DND-41 (cell line): ENCODE results near the gene TMEM59L.

ENCODE experiments used
- ATAC-seq: fragments of 200-7000 bp; cut with Tn5 transposase; 3 replicates; pipeline ENCODE4 v1.9.1; 2021; ENCODE audit warnings: low read depth; ENCODE audit not compliant: insufficient read depth
- DNase-seq: peaks from one replicate; pipeline ENCODE4 v3.0.0-alpha.2; 2020
- H2AFZ ChIP-seq: 2 replicates; pipeline ENCODE4 v1.6.0; 2012; ENCODE audit warnings: low read depth, low read length
- H3K27ac ChIP-seq: 2 replicates; pipeline ENCODE4 v1.5.1; 2012; ENCODE audit warnings: low read length, inconsistent platforms
- H3K27me3 ChIP-seq: fragments of 200-600 bp; sonication (generic); 2 replicates; pipeline ENCODE4 v1.6.0; 2012; ENCODE audit warnings: low read length, mild to moderate bottlenecking, inconsistent platforms; ENCODE audit not compliant: insufficient read depth, poor library complexity
- H3K36me3 ChIP-seq: 2 replicates; pipeline ENCODE4 v1.5.1; 2012; ENCODE audit warnings: low read length, inconsistent platforms; ENCODE audit not compliant: insufficient read depth
- H3K4me1 ChIP-seq: 2 replicates; pipeline ENCODE4 v1.5.1; 2012; ENCODE audit warnings: mild to moderate bottlenecking, low read length; ENCODE audit not compliant: insufficient read depth
- H3K4me2 ChIP-seq: 2 replicates; pipeline ENCODE4 v1.6.0; 2012; ENCODE audit warnings: mild to moderate bottlenecking, moderate library complexity, low read length, inconsistent platforms; ENCODE audit not compliant: insufficient read depth
- H3K4me3 ChIP-seq, 2 experiments: fragments of 200-600 bp in 1 of 2; shearing (Covaris generic) in 1 of 2; 2 replicates each; pipeline ENCODE4 v1.5.1; 2012 to 2016; ENCODE audit warnings: inconsistent platforms in 2 of 2, low read length in 2 of 2, mild to moderate bottlenecking in 2 of 2, low read depth in 1 of 2, moderate library complexity in 1 of 2
- H3K79me2 ChIP-seq: 2 replicates; pipeline ENCODE4 v1.6.0; 2012; ENCODE audit warnings: low read length, inconsistent platforms; ENCODE audit not compliant: insufficient read depth
- H3K9ac ChIP-seq: 2 replicates; pipeline ENCODE4 v1.6.0; 2012; ENCODE audit warnings: low read depth, mild to moderate bottlenecking, inconsistent platforms, low read length, moderate library complexity
- H3K9me3 ChIP-seq: 2 replicates; pipeline ENCODE4 v1.5.1; 2012; ENCODE audit warnings: low read length, moderate library complexity, mild to moderate bottlenecking, inconsistent platforms; ENCODE audit not compliant: insufficient read depth, severe bottlenecking
- H4K20me1 ChIP-seq: 2 replicates; pipeline ENCODE4 v1.6.0; 2012; ENCODE audit warnings: low read length; ENCODE audit not compliant: insufficient read depth
- EZH2 ChIP-seq: IDR thresholded peaks from 3 replicates; pipeline ENCODE4 v1.6.1; 2012; ENCODE audit warnings: borderline replicate concordance, low read depth, mild to moderate bottlenecking, moderate library complexity, low read length, inconsistent platforms; ENCODE audit not compliant: severe bottlenecking
- TF ChIP-seq, protein P1 (sequence below): IDR thresholded peaks from 2 replicates; pipeline ENCODE4 v1.5.1; 2012; ENCODE audit warnings: borderline replicate concordance, low read length, moderate library complexity, mild to moderate bottlenecking; ENCODE audit not compliant: poor library complexity, severe bottlenecking; ENCODE audit errors: extremely low read depth

TMEM59L gene

DNA sequence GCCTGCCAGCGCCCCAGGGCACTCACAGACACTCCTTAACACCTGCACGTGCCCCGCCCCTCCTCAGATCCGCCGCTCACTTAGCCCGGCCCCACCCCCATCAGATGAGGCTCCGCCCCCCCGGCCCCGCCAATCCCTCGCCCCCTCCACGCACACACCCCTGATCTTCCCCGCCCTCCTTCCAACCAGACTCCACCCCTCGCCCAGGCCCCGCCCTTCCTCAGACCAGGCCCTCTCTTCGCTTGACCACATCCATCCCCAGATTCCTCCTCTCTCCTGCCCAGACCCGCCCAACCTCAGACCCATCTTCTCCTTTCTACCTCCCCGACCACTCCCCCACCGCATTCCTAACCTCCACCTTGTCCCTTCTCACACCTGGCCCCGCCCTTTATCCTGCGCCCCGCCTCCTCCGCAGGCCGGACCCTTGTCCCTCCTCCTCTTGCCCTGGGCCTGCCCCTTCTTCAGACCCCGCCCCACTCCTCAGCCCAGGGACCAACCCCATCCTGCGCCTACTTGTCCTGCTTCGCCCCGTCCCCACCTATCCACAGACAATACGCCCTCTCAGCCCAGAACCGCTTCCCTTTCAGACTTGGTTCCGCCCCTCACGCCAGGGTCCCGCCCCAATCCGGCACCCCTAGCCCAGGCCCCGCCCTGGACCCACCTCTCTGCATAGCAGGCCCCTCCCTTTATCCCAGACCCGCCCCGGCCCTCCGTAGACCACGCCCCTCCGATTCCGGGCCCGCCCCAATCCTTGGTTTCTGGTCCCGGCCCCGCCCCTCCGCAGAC is 23.7 kb downstream of the TMEM59L start:
- H2AFZ ChIP-seq: peak overlapping the region; percentile 89
- H3K4me3 ChIP-seq: peak overlapping the region; percentile 87 to 95; a peak in 3 of 4 replicates
- TF ChIP-seq EZH2: no peak
- TF ChIP-seq, protein P1, sequence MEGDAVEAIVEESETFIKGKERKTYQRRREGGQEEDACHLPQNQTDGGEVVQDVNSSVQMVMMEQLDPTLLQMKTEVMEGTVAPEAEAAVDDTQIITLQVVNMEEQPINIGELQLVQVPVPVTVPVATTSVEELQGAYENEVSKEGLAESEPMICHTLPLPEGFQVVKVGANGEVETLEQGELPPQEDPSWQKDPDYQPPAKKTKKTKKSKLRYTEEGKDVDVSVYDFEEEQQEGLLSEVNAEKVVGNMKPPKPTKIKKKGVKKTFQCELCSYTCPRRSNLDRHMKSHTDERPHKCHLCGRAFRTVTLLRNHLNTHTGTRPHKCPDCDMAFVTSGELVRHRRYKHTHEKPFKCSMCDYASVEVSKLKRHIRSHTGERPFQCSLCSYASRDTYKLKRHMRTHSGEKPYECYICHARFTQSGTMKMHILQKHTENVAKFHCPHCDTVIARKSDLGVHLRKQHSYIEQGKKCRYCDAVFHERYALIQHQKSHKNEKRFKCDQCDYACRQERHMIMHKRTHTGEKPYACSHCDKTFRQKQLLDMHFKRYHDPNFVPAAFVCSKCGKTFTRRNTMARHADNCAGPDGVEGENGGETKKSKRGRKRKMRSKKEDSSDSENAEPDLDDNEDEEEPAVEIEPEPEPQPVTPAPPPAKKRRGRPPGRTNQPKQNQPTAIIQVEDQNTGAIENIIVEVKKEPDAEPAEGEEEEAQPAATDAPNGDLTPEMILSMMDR: no peak
- peaks cover 44% of the 10 kb centered on the region for H3K79me2 ChIP-seq
- DNase-seq (peak; percentile 99), ATAC-seq (peak; percentile 96)
- H3K4me2 ChIP-seq: peak overlapping the region; percentile 97
- peaks cover 3% of the 10 kb centered on the region; the same call in 1 of the 2 replicates for H3K36me3 ChIP-seq
- peak overlapping the region; percentile 93; the same call in 1 of the 2 replicates for H3K9ac ChIP-seq
- H4K20me1 ChIP-seq: peaks cover 13% of the 10 kb centered on the region; the same call in 1 of the 2 replicates
- H3K4me1 ChIP-seq: peaks cover 28% of the 10 kb centered on the region
- H3K27me3 ChIP-seq: no peaks in the 10 kb centered on the region
- no peaks in the 10 kb centered on the region for H3K9me3 ChIP-seq
- peak overlapping the region; percentile 59 for H3K27ac ChIP-seq

DNA sequence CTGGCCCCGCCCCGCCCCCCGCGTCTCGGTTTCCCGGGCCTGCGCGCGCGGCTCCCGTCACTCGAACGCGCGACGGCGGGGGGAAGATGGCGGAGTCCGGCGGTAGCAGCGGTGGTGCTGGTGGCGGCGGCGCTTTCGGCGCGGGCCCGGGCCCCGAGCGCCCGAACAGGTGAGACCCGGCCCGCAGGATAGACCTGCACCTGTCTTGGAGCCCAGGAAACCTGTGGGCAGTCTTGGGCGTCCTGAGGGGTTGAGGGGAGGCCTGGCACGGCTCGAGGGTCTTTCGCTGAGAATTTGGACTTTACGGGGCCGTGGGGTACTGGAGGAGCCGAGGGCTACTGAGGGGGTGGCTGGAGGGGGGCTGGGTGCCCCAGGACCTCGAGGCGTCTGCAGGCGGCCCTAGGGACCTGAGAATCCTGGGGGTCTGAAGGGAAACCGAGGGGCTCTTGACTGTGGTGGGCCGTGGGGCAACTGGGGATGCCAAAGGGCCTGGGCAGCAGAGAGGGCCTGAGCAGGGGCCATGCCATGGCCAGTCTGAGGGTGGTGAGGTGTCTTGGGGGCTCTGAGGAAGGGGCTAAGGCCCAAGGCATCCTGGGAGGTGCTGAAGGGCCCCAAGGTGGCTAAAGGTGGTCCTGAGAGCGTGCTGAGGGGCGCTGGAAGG is 24.4 kb downstream of the TMEM59L start, which contains the start of gene KLHL26:
KLHL26 (plus strand) TSS at position 60 of the 661 bp plus-strand sequence; CDS start at position 87, 27 bp downstream.
- ATAC-seq (no peak), DNase-seq (peak; percentile 13)
- peaks cover 3% of the 10 kb centered on the region; the same call in 1 of the 2 replicates for H3K36me3 ChIP-seq
- no peak for TF ChIP-seq EZH2
- TF ChIP-seq, protein P1: no peak
- peak within 1 kb of the TSS; percentile 93 for H3K9ac ChIP-seq
- H3K4me2 ChIP-seq: peak within 1 kb of the TSS; percentile 97
- H4K20me1 ChIP-seq: peaks cover 16% of the 10 kb centered on the region; the same call in 1 of the 2 replicates
- peak within 1 kb of the TSS; percentile 89 for H2AFZ ChIP-seq
- H3K79me2 ChIP-seq: peaks cover 49% of the 10 kb centered on the region
- peak within 1 kb of the TSS; percentile 87 to 95 for H3K4me3 ChIP-seq
- H3K27me3 ChIP-seq: no peaks in the 10 kb centered on the region
- H3K27ac ChIP-seq: peak within 1 kb of the TSS; percentile 74
- H3K9me3 ChIP-seq: no peaks in the 10 kb centered on the region
- peaks cover 28% of the 10 kb centered on the region for H3K4me1 ChIP-seq

DNA sequence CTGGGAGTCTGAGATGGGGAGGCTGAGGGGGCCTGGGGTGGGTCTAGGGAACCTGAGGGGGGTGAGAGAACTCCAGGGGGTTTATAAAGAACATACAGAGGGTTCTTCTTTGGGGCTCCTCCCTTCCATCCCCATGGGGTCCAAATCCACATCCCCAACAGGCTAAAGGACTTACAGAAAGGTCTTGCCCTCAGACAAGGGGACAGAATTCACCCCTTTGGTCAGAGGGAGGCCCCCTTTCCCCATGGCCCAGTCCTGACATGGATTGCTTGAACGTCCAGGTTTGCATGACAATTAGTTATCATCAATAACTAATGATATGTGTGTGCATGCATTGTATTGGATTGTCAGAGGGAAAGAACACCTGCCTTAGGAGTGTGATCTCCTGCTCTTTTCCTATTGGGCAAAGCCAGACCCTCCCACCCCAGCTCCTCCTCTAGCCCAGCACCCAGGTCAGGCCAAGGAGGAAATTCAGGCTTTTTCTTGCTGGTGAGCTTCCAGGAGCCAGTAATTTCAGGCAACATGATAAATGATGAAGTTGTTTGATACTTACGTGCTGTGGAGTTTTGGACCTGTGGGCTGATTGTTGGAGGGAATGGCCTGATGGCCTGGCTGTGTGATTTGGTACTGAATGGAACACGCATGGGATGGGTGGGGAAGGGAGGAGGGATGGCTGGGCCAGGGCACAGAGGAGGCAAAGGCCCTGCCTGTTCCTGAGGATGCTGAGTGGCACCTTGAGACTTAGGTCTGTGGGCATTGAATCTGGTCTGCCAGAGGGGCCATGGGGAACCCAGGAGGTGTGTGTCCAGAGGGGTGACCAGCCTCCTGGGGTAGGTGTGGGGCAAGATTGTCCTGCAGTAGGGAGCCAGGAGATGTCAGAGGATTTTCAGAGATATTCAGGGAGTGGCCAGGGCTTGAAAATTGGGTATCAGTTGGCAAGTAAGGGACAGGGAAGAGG is 25.3 kb downstream of the TMEM59L start:
- DNase-seq (peak; percentile 21), ATAC-seq (no peak)
- peaks cover 55% of the 10 kb centered on the region for H3K79me2 ChIP-seq
- peak overlapping the region; percentile 74 for H3K27ac ChIP-seq
- H2AFZ ChIP-seq: no peak overlapping the region
- H4K20me1 ChIP-seq: peaks cover 22% of the 10 kb centered on the region; the same call in 1 of the 2 replicates
- H3K9ac ChIP-seq: peak overlapping the region; percentile 93
- H3K4me2 ChIP-seq: peak overlapping the region; percentile 97
- no peaks in the 10 kb centered on the region for H3K9me3 ChIP-seq
- H3K27me3 ChIP-seq: no peaks in the 10 kb centered on the region
- peaks cover 3% of the 10 kb centered on the region; the same call in 1 of the 2 replicates for H3K36me3 ChIP-seq
- no peak for TF ChIP-seq EZH2
- TF ChIP-seq, protein P1: no peak
- peak overlapping the region; percentile 87 to 95 for H3K4me3 ChIP-seq
- H3K4me1 ChIP-seq: peaks cover 28% of the 10 kb centered on the region
